Coronary artery (tissue), 2 donors: ENCODE results near the gene FIP1L1.

Experiments used
- DNase-seq: peaks from one replicate; pipeline ENCODE4 v3.0.0-alpha.2; 2017; ENCODE audit warnings: low spot score
- H3K27ac ChIP-seq, 2 donors: fragments of 200-600 bp; sonication (generic); one replicate each; pipeline ENCODE4 v1.5.1; 2016 to 2019
- H3K4me3 ChIP-seq: fragments of 200-600 bp; sonication (generic); 2 replicates; pipeline ENCODE4 v1.5.1; 2016; ENCODE audit warnings: mild to moderate bottlenecking, moderate library complexity
- TF ChIP-seq, protein P1 (sequence below): fragments of 200-600 bp; sonication (generic); IDR thresholded peaks from one replicate; pipeline ENCODE4 v1.5.1; 2019; ENCODE audit warnings: antibody characterized with exemption

The FIP1L1 gene

DNA sequence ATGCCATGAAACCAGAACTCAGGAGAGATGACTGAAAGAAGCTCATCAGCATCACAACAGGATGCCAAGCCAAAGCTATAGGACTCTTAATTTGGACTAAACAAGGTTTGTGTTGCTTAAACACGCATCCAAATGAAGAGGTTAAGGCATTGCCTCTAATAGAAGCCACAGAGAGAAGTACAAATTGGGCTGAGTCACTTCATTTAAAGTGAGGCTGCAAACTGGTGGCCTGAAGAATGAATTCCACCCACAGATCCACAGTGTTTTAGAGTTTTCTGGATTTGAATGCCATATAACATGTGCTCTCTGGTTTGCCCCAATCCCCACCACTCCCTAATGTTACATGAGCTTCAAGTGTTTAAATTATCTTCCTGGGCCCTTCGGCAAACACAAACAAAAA lies 103.5 kb downstream of the FIP1L1 start:
- Histone ChIP-seq H3K4me3 (no peak overlapping the region), H3K27ac (no peak overlapping the region)
- DNase-seq, result no peak
- TF ChIP-seq, protein P1, sequence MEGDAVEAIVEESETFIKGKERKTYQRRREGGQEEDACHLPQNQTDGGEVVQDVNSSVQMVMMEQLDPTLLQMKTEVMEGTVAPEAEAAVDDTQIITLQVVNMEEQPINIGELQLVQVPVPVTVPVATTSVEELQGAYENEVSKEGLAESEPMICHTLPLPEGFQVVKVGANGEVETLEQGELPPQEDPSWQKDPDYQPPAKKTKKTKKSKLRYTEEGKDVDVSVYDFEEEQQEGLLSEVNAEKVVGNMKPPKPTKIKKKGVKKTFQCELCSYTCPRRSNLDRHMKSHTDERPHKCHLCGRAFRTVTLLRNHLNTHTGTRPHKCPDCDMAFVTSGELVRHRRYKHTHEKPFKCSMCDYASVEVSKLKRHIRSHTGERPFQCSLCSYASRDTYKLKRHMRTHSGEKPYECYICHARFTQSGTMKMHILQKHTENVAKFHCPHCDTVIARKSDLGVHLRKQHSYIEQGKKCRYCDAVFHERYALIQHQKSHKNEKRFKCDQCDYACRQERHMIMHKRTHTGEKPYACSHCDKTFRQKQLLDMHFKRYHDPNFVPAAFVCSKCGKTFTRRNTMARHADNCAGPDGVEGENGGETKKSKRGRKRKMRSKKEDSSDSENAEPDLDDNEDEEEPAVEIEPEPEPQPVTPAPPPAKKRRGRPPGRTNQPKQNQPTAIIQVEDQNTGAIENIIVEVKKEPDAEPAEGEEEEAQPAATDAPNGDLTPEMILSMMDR, result no peak

DNA sequence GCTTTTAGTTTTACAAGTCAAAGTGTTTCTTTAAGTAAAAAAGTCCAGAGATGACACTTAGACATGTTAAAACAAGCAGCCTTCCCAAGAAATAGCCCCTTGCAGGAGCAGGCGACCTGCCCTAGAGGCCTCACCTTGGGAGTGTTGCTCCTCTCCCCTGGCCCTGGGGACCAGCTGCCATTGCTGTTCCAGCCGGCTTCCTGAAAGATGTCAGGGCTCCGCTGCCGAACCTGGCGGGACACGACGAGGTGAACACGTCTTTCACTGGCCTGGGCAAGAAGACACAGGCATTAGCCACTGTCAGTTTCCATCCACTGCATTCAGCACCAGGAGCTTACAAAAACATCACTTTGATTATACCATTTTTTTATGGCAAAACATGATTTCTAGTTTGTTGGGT lies 104.1 kb downstream of the FIP1L1 start:
- no peak for DNase-seq
- Histone ChIP-seq H3K27ac (no peak overlapping the region), H3K4me3 (no peak overlapping the region)
- TF ChIP-seq, protein P1, result no peak

DNA sequence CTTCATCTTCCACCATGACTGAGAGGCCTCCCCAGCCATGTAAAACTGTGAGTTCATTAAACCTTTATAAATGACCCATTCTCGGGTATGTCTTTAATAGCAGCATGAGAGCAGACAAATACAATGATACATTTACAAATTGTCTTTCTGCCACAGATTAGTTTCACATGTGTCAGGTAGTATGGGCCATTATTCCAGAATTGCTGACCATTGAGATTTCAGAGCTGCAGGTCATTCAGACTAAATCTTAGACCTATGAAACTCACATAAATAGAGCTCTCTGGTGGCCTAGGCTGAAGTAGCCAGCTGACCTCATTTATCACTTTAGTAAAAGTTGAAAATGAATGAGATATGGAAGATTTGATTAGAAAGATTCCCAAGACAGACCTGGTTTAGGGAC lies 105.8 kb downstream of the FIP1L1 start:
- Histone ChIP-seq H3K27ac (no peak overlapping the region), H3K4me3 (no peak overlapping the region)
- DNase-seq, result no peak
- TF ChIP-seq, protein P1, result no peak

DNA sequence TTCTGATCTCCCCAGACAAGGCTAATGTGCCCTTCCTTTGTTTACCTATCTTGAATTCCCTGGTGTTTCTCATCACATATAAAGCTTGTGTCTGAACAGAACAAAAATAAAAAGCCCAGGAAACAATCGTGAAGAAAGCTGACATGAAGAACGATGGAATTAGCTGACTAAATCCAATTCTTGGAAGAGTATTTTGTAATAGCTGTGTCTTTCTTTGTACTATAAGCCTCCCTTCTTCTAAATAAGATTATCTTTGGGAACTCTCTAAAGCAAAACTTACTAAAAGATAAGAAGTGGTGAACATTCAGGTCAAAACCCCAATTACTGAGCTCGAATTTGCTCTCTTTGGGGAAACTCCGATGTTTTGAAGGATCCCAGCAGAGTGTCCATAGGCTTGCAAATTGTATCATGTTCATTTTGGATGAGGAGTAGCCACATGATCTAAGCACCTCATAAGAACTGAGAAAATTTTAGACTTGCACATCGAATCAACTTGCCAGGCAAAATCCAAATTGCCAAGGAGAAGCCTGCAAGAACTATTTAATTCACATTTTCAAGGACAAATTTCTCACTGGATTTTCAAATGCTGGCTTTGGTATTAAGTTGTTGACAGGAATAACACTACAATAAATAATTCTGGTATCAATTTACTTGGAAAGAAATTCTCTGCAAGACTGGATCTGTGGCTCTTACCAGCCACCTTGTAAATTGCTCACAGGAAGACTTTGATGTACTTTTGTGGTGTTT lies 107.6 kb downstream of the FIP1L1 start:
- H3K4me3 ChIP-seq, result no peak overlapping the region
- TF ChIP-seq, protein P1, result no peak
- peak overlapping the region in 1 of 2 donors; percentile 15 for H3K27ac ChIP-seq
- DNase-seq, result no peak

DNA sequence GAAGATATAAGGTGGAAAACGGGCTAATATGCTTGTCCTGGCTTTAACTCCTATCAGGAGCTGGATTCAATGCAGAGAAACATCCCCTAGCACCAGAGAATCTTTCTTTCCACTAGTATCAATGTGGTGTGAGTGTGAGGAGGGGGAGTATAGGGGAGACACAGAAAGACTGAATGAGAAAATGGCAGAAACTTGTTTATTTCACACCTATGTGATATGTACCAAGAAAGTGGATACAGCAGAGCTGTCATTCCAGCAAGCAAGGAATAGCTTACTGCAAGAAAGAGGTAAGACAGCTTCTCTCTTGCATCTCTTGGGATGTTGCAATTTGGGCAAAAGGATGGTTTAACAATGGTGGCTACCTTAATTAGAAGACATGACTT lies 108.2 kb downstream of the FIP1L1 start:
- Histone ChIP-seq H3K27ac (peak overlapping the region in 1 of 2 donors; percentile 15), H3K4me3 (no peak overlapping the region)
- TF ChIP-seq, protein P1, result no peak
- DNase-seq, result no peak

DNA sequence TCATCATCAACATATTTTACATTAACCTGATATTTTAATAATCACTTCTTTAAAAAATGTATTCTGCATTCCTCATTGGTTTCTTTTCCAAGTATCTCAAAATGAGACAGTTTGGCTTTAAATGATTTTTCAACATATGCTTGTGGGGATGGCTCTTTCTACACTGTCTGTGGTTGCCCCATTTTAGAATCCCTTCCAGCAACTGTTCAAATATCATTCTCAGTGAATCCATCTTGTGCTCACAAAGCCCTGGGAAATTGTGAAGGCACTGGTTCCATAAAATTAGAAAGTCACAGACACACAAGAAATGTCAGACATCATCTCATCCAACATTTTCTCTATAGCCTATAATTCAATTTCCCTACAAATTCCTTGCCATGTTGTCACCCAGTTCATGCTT lies 110.3 kb downstream of the FIP1L1 start:
- TF ChIP-seq, protein P1, result no peak
- Histone ChIP-seq H3K27ac (no peak overlapping the region), H3K4me3 (no peak overlapping the region)
- DNase-seq, result no peak

DNA sequence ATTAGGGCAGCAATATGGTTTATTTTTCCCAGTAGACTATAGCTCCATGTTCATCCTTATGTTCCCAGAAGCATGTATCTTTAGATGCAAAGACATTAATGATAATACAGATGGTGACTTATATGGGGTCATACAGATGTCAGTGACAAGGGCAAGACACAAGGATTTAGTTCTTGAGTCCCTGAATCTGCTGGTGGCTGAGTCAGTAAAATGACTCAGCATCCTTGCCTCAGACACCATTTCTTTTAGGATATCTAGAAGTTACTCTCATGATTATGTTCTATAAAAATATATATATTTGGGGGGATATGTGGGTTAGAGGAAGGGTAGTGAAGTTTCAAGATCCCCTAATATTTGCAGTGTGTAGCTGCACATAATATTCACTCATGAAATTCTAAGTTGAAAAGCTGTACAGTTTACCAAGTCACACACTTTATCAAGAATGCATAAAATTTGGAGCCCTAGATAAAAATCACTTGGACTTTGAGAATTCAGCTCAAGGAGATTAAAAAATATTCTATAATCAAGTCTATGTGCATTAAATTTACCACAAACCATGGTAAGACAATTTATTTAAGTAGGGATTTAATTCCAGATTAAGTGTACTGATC lies 111.9 kb downstream of the FIP1L1 start:
- no peak overlapping the region for H3K4me3 ChIP-seq
- TF ChIP-seq, protein P1, result no peak
- DNase-seq, result no peak
- no peak overlapping the region for H3K27ac ChIP-seq
